ENCODE measurements around the gene CCDC154.
"Not testable (repeated sequence)": the region's sequence is repeated elsewhere in the genome, so short reads cannot be mapped to it uniquely, and the experiment has no call there.

The CCDC154 gene, protein sequence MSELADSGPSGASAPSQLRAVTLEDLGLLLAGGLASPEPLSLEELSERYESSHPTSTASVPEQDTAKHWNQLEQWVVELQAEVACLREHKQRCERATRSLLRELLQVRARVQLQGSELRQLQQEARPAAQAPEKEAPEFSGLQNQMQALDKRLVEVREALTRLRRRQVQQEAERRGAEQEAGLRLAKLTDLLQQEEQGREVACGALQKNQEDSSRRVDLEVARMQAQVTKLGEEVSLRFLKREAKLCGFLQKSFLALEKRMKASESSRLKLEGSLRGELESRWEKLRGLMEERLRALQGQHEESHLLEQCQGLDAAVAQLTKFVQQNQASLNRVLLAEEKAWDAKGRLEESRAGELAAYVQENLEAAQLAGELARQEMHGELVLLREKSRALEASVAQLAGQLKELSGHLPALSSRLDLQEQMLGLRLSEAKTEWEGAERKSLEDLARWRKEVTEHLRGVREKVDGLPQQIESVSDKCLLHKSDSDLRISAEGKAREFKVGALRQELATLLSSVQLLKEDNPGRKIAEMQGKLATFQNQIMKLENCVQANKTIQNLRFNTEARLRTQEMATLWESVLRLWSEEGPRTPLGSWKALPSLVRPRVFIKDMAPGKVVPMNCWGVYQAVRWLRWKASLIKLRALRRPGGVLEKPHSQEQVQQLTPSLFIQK

GRCh38 chr16:1443980-1444729 is at the start of gene CCDC154:
CCDC154 (minus strand) TSS chr16:1444556; CDS start chr16:1444322, 234 bp downstream.
- no peak for DNase-seq

- no peak for DNase-seq
These were observed 49.4 kb upstream of the CCDC154 start for GRCh38 chr16:1493746-1494094.

DNA sequence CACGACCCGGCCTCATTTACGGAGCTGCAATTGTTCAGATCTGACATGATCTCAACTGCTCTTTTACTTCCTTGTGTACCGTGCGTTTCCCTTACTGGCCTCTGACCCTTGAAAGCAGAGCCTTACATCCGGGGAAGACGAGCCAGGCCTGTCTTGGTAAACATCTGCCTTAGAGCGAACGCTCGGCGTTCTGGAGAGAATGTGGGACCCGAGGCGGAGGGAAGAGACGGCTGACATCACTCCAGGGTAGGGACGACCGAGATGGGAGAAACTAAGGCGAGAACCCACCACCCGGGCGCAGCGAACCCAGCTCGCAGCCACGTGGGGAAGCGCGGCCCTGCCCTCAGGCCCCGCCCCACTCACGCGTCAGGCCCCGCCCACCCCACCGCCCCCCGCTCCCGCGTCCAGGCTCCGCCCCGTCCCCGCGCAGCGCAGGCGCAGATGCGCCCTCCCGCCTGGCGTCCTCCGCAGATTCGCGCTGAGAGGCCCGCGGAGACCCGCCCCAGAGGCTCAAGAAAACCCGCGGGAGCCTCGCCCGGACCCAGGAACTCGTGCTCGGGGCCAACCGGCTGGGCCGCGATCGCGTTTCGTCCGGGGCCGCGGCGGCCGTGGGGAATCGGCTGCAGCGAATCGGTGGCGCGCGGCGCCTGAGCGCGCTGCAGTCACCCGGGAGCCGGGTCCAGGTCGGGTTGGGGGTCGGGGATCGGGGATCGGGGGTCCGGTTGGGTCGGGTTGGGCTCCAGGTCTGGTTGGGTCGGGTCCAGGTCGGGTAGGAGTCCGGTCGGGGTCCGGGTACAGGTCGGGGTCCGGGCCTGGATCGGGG is 48.8 kb upstream of the CCDC154 start, which contains the start of gene TELO2:
Gene TELO2 (plus strand): TSS at position 438 of the 823 bp plus-strand sequence. CDS start 922 bp downstream, outside the sequence.
- DNase-seq = peak in 54 of 56 donors; percentile 28 to 87 (median 74)

GRCh38 chr16:1492082-1492922 is 47.9 kb upstream of the CCDC154 start:
- DNase-seq = no peak

DNA sequence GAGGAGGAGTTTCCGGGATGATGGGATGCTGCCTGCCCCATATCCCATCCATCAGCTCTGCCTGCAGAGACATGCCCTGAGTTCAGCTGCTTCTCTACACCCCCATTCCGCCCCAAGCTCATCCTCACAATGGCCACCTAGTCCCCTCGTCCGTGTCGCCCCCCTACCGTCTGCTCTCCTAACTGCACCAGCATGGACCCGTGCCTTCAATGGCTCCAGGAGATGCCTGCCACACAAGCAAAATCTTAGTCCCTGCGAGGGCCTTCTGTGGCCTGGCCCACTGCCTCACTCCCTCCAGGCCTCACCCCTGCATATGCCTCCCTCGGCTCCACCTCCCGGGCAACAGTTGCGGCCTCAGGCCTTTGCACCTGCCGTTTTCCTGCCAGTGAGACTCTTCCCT is 47.0 kb upstream of the CCDC154 start:
- no peak for DNase-seq

GRCh38 chr16:1489077-1489476 is 44.7 kb upstream of the CCDC154 start:
- no peak for DNase-seq

- no peak for DNase-seq
These were observed 44.3 kb upstream of the CCDC154 start, which contains the start of gene PTX4 for GRCh38 chr16:1488619-1489018. PTX4 (minus strand) TSS chr16:1488944; CDS start chr16:1488909, 35 bp downstream.

DNA sequence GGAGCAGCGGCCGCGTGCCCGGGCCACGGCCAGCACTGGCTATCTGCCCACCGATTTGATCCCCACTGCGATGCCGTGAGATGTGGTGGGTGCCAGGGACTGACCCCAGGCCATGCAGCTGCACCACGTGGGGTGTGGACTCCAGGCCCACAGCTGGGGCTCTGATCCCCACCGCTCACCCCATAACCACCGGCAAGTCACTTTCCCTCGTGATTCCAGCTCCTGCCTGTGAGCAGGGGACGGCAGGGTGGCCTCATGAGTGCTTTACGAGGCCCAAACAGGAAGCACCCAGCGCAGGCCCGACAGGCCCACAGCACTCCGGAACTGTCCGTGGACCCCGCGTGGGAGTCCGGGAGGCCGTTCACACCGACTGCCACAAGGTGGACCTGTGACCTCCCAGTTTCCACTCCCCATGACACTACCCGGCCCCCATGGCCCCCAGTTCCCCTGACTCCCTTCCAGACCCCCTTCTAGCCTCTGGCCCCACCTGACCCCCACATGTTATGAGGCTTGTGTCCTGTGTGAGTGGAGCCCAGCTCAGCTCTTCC is 43.8 kb upstream of the CCDC154 start:
- DNase-seq = no peak

DNA sequence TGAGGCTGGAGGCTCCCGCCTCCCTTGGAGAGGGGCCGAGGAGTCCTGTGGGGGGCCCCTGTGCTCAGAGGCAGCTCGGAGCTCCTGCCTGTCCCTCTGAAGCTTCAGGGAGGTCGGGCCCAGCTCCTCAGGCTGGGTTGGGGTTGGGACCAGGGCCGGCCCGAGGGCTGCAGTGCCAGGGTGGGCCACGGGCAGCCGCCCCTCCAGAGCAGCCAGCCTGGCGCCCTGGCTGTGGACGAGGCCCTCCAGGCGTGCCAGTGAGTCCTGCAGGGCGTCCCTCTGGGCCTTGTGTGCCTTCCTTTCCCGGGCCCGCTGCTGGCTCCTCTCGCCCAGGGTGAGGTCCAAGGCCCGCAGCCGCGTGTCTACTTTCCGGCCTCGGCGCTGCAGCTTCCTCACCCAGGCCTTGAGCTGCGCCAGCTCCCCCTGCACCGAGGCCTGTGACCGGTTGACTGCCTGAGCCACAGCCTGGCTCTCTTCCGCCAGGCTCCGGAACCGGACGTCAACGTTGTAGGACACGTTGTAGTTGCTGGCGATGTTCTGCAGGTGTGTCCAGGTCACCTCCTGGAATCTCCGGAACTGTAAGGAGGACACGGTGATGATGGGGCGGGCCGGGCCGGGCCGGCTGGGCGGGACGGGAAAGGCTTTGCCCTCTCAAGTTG is 43.2 kb upstream of the CCDC154 start:
- no peak for DNase-seq

- DNase-seq = no peak
These were observed 42.4 kb upstream of the CCDC154 start for GRCh38 chr16:1486551-1487390.

DNA sequence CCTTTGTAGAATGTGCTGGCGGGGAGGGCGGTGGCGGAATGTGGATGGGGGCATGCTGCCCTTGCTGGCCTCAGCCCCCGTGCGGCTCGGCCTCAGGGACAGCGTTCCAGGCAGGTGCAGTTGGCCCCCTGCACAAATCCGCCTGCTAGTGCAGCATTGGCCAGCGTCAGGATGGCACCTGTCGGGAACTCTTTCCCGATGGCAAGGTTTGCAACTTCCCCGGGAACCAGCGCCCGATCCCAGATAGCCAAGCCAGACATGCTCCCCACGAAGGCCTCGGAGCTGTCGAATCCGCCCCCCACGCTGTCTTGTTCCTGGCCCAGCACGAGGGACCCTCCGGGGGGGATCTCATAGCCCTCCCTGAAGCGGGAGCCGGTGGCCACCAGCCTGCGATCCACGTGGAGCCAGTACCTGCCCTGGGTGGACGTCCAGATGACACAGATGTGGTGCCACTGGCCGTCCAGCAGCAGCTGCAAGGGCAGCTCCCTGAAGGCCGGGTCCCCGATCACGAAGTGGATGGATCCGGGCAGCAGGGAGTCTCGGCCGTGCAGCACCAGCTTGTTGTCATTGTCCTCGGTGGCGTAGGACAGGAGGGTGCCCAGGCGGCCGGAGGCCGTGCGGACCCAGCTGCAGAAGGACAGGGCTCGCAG is 41.6 kb upstream of the CCDC154 start:
- no peak for DNase-seq

GRCh38 chr16:1481906-1482835 is 37.8 kb upstream of the CCDC154 start:
- no peak for DNase-seq

- DNase-seq = not testable (repeated sequence)
These were observed 34.6 kb upstream of the CCDC154 start for GRCh38 chr16:1478937-1479336.

DNA sequence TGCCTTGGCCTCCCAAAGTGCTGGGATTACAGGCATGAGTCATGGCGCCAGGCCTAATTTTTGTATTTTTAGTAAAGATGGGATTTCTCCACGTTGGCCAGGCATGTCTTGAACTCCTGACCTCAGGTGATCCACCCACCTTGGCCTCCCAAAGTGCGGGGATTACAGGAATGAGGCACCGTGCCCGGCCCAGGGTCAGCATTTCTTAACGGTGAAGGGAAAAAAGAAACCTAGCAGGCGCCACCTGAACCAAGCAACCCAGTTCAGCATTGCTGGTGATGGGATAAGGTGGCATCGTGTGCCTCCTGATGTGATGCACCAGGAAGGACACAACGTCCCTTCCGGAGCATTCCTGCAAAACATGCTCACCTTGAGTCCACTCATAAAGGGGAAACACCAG is 32.7 kb upstream of the CCDC154 start:
- no peak for DNase-seq

DNA sequence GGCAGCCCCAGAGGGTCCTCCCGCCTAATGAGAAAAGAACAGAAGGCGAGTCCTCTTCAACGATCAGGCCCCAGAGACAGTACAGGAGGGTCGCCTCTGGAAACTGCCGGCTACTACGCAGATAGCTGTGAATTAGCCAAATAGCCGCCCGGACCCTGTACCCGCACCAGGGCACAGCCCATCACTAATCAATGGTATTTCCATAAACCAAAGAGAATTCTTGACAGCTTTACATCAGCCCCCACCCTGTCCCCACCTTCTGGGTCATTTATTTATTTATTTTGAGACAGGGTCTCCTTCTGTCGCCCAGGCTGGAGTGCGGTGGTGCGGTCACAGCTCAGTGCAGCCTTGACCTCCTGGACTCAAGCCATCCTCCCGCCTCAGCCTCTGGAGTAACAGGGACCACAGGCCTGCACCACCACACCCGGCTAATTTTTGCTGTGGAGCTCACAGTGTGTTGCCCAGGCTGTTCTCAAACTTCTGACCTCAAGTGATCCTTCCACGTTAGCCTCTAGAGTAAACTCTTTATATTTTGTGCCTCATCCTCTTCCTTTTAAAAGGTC is 31.3 kb upstream of the CCDC154 start:
- no peak for DNase-seq

All from amygdala (tissue), 56 donors.